H1 (cell line): ENCODE results near the gene ADM2. TPM values are rescaled to one million over a fixed set of nuclear protein-coding genes. Genes with fewer than 3 reads are reported as not detected.
A peak's percentile ranks its signal among the peaks of the same experiment; 100 is the strongest.

Experiments used
- ATF2 ChIP-seq: IDR thresholded peaks from 2 replicates; pipeline ENCODE4 v1.6.1; 2012; ENCODE audit warnings: low read length, inconsistent platforms
- BACH1 ChIP-seq: IDR thresholded peaks from 2 replicates; pipeline ENCODE4 v1.6.1; 2012; ENCODE audit warnings: low read length, improper control_type of control experiment
- HDAC2 ChIP-seq, 2 experiments: fragments of 300-600 bp in 1 of 2; sonication (generic) in 1 of 2; IDR thresholded peaks; 2 replicates each; pipeline ENCODE4 v1.6.1; 2011 to 2012; ENCODE audit warnings: low read depth in 2 of 2, low read length in 2 of 2, mild to moderate bottlenecking in 2 of 2, moderate library complexity in 2 of 2, borderline replicate concordance in 1 of 2, inconsistent platforms in 1 of 2
- JUND ChIP-seq: IDR thresholded peaks from 2 replicates; pipeline ENCODE4 v1.6.1; 2011; ENCODE audit warnings: mild to moderate bottlenecking, improper control_type of control experiment, low read length
- KDM4A ChIP-seq: IDR thresholded peaks from one replicate; pipeline ENCODE4 v1.7.1; 2012; ENCODE audit warnings: low read depth, mild to moderate bottlenecking, moderate library complexity, low read length, inconsistent platforms; ENCODE audit not compliant: severe bottlenecking
- NRF1 ChIP-seq: IDR thresholded peaks from 2 replicates; pipeline ENCODE4 v1.6.1; 2011; ENCODE audit warnings: mild to moderate bottlenecking, low read depth, low read length, improper control_type of control experiment
- SP1 ChIP-seq: IDR thresholded peaks from 2 replicates; pipeline ENCODE4 v1.6.1; 2011; ENCODE audit warnings: low read depth, low read length
- TAF1 ChIP-seq: IDR thresholded peaks from 2 replicates; pipeline ENCODE4 v1.6.1; 2011; ENCODE audit warnings: mild to moderate bottlenecking, low read depth, low read length
- polyA plus RNA-seq, 7 experiments: library from polyadenylated mRNA; depleted of rRNA in 3 of 7; stranded (reverse) in 5 of 7; unstranded in 2 of 7; fragments of >200 nt in 5 of 7; fragments of 200-250 nt in 2 of 7; gene quantifications; 1 replicate in 5 of 7; 2 replicates in 1 of 7; 4 replicates in 1 of 7; pipeline versions ENCODE4 v1.2.1 to v1.2.3, GENCODE V29; 2011 to 2013; ENCODE audit warnings: missing spikeins in 2 of 7, mixed read lengths in 2 of 7
- total RNA-seq: library from RNA; stranded (reverse); fragmentation: NEBNext Ultra II Directional; extraction: Animal tissue kit (Norgen Biotek cat#: 25700); gene quantifications from 2 replicates; pipeline ENCODE4 v1.2.1, GENCODE V29; 2021

Gene ADM2
- total and polyA plus RNA-seq, 2 of the 8 experiments (the other 6 are each of a cell fraction or from before 2014, with no cell fraction given): 3.3 to 7.5 TPM

- TF ChIP-seq BACH1 (peak; percentile 67; the same call in 1 of the 2 replicates), ATF2 (no peak), KDM4A (peak; percentile 61), JUND (no peak), SP1 (no peak), NRF1 (no peak), TAF1 (no peak), HDAC2 (IDR thresholded peaks at IDR 0.05; ENCODE audit: borderline replicate concordance in 1 of 2, low read depth in 2 of 2, low read length in 2 of 2) (peak; percentile 35 to 66; a peak in 1 of 4 replicates)
Observed at GRCh38 chr22:50526108-50526833, 44.9 kb downstream of the ADM2 start (continued).
